HG02798 (cell line): ENCODE results near the gene RPL10A.

Experiments
- ATAC-seq: cut with Tn5 transposase; IDR thresholded peaks from one replicate; pipeline ENCODE4 v1.9.1; 2021; ENCODE audit warnings: mild to moderate bottlenecking; ENCODE audit not compliant: unreplicated experiment, poor library complexity

Gene RPL10A

DNA sequence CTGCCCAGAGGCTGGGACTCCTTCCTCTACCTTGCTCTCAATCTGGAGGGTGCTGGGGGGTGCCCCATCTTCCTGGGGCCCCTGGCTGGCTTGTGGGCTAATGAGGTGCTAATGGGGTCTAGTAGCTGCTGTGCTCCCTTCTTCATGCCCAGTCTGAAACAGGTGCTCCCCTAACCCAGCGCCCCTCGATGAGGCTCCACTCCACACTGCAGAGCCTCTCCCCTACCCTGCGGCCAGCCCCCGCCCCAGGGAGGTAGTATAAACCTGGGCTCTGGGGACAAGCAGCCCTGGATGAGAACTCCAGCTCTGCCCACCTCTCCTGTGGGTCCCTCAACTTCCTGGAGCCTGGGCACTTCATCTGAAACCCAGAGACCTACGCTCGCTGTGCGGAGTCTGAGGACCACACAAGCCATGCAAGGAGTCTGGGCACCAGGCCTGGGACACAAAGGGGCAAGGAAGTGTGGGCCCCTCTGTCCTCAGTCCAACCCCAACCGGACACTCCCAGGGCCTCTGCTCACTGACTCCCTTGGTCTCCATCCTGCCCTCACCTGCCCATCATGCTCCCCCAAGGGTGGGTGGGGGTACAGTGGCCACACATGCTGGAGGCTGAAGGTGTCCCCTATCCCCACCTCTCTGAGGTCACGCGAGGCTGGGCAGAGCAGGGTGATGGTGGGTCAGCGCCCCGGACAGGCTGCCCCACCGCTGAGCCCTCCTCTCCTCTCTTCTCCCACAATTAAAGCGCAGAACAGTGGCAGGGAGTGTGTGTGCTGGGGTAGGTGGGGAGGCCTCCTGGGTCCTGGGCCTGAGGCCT, 6.1 kb downstream of the RPL10A start:
- ATAC-seq = no peak

DNA sequence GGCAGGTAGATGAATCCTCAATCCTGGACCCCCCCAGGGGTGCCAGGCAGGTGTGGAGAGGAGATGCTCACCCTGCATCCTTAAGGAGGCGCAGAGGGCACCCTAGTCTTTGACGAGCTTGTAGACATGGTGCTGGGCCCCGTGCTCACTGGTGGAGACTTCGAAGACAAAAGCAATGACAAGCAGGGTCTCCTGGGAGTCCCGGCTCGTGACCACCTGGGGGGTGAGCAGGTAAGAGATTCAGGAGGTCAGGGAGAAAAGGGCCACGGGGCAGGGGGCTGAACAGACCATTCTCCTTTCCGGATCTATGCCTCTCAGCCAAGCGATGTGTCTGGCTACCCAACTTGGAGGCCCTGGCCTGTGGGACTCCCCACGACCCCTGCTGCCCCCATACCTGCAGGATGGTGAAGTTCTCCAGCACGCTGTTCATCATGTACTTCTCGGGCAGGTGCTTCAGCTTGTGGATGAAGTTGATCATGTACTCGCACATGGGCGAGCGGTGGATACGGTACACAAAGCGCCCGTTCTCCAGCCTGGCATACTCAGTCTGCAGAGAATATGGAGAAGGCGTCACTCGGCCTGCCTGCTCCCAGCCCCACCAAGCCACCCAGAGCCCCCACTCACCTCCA, 6.9 kb downstream of the RPL10A start:
- no peak for ATAC-seq

DNA sequence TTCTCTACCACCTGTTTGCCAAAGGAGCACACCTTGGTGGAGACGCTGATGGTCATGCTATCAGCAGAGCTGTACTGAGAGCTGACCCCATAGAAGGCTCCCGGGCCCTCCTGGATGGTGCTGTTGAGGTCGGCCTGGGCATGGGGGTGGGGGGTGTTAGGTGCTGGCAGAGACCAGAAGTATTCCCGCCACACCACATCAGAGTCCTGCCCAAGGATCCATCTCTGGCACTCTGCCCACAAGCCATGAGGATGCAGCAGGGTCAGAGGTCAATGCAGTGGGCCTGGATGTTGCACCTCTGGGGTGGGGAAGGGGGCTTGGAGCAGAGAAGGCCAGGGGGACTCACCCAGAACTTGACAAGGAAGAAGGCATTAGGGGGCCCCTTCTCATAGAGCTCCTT, 7.4 kb downstream of the RPL10A start:
- ATAC-seq = no peak

DNA sequence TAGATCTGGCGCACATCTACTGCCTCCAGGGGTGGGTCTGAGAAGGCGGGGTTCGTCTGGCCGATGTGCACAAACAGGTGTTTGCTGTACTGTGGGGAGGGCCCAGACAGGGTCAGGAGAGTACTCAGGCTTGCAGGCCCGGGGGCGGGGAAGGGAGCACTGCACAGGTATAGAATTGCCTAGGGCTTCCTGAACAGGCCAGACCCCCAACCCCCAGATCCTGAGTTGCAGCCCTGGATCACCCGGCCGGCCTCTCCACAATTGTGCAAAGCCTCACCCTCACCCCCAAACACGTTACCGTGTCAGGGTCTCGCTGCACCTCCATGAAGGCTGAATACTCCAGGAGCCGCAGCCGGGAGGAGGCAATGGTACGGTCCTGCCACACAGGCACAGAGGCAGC, 7.8 kb downstream of the RPL10A start:
- ATAC-seq = no peak

DNA sequence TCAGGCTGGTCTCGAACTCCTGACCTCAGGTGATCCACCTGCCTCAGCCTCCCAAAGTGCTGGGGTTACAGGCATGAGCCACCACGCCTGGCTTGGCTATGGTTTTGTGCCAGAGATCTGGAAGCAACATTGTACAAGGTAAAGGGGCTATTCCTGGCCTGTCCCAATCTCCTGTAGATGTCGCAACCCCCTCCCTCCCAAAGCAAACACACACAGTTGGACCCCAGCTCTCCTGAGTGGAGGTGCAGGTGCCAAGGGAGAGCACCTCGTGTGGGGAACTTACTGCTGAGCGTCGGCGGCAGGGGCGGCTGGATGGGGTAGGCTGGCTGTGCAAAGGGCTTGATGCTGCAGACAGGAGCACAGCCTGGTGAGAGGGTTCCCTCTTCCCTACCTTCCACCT, 8.8 kb downstream of the RPL10A start:
- ATAC-seq = no peak

DNA sequence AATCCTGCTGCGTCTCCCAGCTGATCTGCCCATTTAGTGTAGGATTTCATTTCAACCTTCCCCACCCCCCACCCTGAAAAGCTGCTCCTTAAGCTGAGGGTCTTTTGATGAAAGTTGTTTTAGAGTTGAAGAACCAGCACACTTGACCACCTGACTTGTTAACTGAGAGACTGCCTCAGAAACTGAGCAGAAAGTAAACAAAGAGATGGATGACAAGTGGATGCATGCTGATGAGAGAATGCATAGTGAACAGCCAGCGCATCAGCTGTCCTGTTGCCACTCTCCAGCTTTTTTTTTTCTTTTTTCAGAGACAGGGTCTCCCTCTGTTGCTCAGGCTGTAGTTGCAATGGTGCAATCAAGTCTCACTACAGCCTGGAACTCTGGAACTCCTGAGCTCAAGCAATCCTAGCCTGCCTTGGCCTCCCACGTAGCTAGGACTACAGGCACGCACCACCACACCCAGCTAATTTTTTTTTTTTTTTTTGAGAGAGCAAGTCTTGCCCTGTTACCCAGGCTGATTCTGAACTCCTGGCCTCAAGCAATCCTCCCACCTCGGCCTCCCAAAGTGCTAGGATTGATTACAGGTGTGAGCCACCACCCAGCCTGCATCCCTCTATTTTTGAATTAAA, 9.5 kb downstream of the RPL10A start:
- no peak for ATAC-seq

DNA sequence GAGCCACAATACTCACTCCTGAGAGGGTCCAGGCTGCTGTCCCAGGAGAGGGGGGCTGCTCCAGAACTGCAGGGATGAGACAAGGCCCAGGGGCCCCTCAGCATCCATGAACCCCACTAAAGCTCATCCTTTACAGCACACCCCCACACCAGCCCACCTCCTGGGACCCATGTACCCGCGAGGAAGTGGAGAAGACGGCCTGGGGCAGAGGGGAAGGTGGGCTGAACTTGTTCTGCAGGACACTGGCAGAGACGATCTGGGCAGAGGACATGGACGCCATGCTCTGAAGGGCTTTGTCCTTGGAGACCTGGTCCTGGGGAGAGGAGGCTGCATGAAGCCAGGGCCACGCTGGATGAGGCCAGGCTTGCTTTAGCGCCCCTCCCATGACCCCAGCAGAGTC, 10.1 kb downstream of the RPL10A start:
- no peak for ATAC-seq

DNA sequence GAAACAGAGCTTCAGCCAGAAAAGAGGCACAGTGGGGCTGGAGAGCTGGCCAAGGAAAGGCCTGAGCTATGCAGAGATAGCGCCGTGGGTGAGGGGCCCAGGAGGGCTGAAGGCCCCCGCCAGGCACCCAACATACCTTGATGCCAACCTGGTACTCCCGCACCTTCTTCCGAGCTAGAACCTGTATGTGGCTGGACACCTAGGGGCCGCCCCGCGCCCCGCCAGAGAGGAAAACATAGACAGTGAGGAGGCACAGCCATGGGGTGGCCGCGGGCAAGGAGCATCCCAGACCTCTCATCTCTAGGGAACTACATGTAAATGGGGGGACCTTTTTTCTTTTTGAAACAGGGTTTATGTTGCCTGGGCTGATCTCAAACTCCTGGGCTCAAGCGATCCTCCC, 12.0 kb downstream of the RPL10A start:
- ATAC-seq = no peak

DNA sequence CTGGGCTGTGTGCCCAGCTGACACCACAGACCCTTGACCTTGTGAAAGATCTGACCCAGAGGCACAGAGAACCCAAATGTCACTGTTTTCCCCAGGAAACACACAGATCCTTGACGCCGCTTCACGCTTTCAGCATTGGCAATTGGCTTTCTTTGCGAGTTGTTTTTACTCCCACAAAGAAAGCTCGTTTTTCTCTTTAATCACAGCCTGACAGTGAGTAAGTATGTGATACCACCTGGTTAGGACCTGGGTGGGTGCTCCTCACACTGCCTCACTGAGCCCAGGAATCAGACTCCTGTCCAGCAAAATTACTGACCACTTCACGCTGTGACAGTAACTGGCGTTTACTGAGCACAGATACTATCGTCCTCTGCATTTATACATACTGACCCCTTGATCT, 13.0 kb downstream of the RPL10A start:
- no peak for ATAC-seq

DNA sequence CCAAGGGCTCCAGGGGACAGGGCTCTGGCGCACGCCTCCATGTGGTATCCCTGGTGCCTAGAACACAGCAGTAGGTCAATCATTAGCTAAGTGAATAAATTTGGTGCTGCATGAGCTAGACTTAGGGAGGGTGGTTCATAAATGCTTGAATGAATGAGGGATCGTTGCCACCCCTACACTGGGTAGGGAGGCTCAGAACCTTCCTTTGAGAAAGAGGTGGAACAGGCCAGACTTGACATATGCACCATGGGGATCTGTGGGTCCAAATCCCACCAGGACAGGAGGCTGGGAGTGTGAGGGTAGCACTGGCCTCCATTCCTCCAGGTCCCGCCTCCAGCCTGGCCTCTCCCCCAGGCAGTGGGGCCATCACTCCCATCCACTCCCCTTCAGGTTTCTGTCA, 14.9 kb downstream of the RPL10A start:
- ATAC-seq = no peak

DNA sequence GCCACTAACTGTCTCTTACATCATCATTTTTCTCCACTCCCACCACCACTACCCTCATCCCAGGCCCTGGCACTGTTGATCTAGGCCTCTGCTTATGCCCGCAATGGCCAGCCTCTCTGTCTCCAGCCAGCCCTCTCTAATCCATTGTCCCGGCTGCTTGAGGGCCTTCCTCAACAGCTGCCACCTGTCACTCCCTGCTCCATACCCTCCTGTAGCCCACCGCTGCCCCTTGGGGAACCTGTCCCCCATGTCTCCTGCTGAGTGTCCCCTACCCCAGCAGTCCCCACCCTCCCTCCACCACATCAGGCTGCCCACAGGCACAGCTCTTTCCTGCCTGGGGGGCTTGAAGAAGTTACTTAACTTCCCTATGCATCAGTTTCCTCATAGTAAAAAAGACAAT, 15.3 kb downstream of the RPL10A start:
- ATAC-seq = no peak

DNA sequence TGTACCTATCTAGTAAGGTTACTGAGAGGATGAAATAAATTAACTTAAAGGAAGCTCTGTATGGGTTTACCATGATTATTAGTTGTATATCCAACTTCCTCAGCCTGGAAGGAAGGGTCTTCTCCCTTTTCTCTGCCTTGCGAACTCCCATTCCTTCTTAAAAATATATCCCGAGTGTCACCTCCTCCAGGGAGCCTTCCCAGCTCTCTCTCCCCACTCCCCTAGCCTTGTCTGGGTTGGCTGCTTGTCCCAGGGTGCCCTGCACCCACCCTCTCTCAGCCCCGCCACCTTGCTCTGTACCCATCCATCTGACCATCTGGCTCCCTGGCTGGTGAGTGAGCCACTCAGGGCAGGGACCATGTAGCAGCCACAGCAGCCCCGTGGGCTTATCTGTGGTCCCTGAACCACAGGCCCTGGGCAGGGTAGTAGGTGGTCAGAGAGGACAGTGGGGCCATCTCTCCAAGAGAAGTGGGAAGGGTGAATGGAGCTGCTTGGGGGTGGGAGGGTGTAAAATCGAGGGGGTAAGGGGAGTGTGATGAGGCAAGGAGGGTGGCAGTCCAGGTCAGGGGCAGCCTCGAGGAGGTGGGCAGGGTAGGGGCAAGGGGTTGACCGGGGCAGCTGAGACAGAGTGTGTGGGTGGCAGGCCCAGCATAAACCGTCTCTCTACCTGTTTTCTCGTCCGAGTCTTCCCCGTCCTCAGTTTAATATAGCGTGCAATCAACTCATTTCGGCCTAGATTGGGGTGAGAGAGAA, 15.9 kb downstream of the RPL10A start:
- ATAC-seq = no peak

DNA sequence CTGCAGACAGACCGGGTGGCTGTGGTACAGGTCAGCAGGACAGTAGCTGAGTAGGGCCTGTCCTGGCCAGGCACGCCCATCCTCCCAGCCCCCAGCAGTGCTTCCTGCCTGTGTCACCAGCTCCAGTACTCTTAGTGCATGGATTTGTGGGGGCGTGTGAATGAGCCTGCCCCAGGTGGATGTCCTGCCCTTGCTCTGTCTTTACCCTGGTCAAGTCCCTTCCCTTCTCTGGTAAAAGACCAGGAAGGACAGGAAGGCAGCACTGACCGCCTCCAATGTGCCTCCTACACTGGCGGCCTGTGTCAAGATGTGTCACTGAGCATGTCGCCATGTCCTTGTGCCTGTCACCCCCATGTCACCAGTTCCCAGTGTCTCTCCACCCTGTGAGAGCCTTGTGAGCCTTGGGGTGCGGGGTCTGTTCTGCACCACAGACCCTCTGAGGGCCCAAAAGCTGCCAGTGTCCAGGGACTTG, 16.8 kb downstream of the RPL10A start:
- no peak for ATAC-seq

DNA sequence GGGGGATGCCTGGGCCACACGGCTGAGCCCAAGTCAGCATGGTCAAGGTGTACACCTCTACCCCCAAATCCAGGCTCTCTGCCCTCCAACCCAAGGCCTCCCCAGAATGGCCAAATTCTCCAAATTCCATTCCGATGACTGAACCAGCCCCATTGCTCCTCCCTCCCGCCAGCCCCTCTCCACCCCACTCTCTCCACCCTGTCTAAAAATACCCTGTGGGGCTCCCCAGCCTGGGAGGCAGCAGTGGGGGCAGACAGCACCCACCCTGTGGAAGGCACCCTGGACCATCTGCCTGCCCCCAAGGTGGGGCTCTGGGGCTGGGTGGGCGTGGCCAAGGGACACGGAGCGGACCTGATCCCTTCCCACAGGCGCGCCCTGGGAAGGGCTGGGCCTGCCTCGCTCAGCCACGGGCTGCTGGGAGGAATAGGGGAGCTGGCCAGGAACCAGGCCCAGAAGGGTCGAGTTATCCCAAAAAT, 17.2 kb downstream of the RPL10A start:
- ATAC-seq = no peak

DNA sequence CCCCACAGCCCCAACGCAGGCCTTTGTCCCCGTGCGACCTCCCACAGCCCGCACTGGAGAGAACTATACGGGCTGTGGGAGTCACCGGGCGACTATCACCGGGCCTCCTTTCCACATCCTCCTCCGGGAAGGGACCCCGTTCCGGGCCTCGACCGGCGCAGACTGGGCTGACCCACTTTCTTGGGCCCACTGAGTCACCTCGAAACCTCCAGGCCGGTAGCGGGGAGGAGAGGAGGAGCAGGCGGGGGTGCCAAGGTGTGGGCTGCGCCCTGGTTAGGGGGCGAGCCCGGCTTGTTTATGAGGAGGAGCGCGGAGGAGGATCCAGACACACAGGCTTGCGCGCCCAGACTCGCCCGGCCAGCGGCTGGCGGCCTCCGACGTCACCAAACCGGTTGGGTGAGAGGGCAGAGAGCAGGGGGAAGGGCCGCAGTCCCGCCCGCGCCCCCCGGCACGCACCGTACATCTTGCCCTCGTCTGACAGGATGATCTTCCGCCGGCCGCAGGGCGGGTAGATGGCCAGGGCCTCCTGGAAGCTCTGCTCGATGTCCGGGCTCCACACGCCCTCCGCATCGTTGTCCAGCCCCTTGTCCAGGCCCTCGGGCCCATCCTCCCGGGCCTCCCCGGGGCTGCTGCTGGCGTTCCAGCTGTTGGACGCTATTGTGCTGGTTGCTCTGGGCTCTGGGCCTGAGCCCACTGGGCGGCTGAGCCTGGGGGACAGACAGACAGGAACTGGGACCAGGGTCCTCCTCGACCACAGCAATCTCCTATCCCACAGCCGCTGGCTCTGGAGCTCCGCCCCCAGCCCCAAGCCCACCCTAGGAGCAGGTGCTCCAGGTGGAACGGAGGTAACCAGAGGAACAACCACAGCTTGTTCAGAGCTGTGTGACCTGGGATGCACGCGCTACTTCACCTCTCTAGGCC, 18.1 kb downstream of the RPL10A start:
- no peak for ATAC-seq

DNA sequence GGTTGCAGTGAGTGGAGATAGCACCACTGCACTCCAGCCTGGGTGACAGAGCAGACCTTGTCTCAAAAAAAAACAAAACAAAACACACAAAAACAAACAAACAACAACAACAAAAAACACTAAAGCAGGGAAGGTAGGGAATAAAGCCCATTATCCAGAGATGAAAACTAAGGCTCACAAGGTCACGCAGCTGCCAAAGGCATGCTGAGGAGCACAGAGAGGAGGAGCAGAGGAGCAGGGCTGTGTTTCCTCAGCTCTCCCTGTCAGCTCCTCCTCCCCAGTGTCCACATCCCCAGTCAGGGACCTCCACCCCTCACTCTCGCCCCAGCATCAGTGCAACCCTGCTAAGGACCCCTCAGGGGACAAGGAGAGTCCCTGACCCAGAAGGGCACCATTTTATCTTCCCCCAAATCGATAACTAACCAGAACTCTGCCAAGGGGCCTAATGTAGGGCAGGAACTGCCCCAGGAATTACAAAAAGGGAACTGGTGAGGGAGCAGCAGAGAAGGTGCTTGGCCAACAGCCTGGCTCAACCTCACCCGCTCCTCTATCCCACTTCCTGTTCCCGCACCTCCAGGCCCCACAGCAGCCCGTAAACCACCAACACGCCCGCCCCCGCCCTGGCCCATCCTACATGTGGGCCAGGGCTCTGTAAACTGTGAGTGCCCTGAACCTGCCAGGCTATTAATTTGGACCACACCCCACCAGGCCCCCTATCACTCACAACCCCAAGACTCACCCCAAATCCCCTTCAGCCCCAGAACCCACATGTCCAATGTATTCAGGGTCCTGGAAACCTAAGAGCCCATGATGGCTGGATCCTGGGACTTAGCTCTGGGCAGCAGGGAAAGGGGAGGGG, 19.7 kb downstream of the RPL10A start:
- no peak for ATAC-seq

DNA sequence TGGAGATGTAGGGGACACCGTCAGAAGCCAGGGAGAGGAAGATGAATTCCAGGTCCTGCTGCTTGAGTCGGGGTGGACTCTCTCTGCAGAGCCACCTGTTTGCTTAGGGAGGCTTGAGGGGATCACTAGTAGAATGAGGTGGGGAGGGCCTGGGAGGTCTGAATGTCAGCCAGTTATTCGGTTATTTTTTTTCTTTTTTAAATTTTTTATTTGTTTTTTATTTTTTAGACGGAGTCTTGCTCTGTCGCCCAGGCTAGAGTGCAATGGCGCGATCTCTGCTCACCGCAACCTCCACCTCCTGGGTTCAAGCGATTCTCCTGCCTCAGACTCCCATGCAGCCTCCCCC, 20.3 kb downstream of the RPL10A start:
- ATAC-seq = no peak

DNA sequence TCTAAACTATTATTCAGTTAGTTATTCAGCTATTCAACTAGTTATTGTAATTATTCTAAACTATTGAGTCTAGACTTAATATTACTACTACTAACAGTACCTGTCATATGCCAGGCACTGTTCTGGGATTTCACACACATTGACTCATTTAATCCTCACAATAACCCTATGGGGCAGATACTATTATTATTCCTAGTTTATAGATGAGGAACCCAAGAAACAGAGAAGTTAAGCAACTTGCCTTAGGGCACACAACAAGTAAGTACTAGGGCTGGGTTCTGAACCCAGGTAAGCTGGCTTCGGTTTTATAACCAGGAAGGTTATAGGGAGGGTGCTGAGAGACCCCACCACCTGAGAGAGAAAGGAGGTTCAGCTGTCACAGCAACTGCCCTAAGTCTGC, 20.9 kb downstream of the RPL10A start:
- ATAC-seq = no peak
